B cell (primary cell): Measurements from ENCODE around the gene HPX. TPM values are rescaled to one million over a fixed set of nuclear protein-coding genes. Genes with fewer than 3 reads are reported as not detected.

Experiments
- ATAC-seq: fragments of 200-7000 bp; cut with Tn5 transposase; one replicate; pipeline ENCODE4 v1.10.0; 2021; ENCODE audit warnings: low read depth, mild to moderate bottlenecking, moderate number of reproducible peaks, moderate library complexity
- CTCF ChIA-PET: fragments of 350-600 bp; sonication (Branson Sonifier 250); formaldehyde crosslinking; loops from one replicate; lab custom pipeline; 2021; ENCODE audit warnings: antibody characterized with exemption, inconsistent platforms; lab: Charles Lee
- POLR2A ChIA-PET: fragments of 350-600 bp; sonication (Branson Sonifier 250); formaldehyde crosslinking; loops from one replicate; lab custom pipeline; 2021; ENCODE audit warnings: antibody characterized with exemption; lab: Charles Lee
- DNase-seq: peaks from one replicate; pipeline ENCODE4 v3.0.0; 2013
- H2AFZ ChIP-seq: 2 replicates; pipeline ENCODE4 v1.6.1; 2012; ENCODE audit warnings: mild to moderate bottlenecking, low read depth, low read length; ENCODE audit not compliant: insufficient read depth, poor library complexity, severe bottlenecking
- H3K27ac ChIP-seq, 2 donors: 1 replicate in 1 of 2; 2 replicates in 1 of 2; pipeline ENCODE4 v1.5.1; 2012 to 2013; ENCODE audit warnings: low read length in 2 of 2, mild to moderate bottlenecking in 2 of 2, moderate library complexity in 1 of 2
- H3K27me3 ChIP-seq, 4 experiments: fragments of 200-600 bp in 1 of 4; sonication (generic) in 1 of 4; replicated peaks in 1 of 4; 1 replicate in 2 of 4; 2 replicates in 2 of 4; pipeline versions ENCODE4 v1.6.1 to v1.7.0; 2013 to 2016; ENCODE audit warnings: low read length in 3 of 4, mild to moderate bottlenecking in 2 of 4, mixed read lengths in 1 of 4, moderate library complexity in 1 of 4; ENCODE audit not compliant: insufficient read depth in 4 of 4, control insufficient read depth in 3 of 4; ENCODE audit errors: control extremely low read depth in 1 of 4
- H3K36me3 ChIP-seq, 2 experiments: replicated peaks in 1 of 2; 1 replicate in 1 of 2; 2 replicates in 1 of 2; pipeline versions ENCODE4 v1.6.1 to v1.7.1; 2013; ENCODE audit warnings: low read length in 1 of 2; ENCODE audit not compliant: insufficient read depth in 2 of 2, control insufficient read depth in 1 of 2; ENCODE audit errors: control extremely low read depth in 1 of 2, extremely low read depth in 1 of 2
- H3K4me1 ChIP-seq, 2 donors: fragments of 200-600 bp in 1 of 2; sonication (generic) in 1 of 2; 1 replicate in 1 of 2; 2 replicates in 1 of 2; pipeline versions ENCODE4 v1.5.1 to v1.6.1; 2013 to 2017; ENCODE audit warnings: low read length in 2 of 2; ENCODE audit not compliant: control insufficient read depth in 2 of 2, insufficient read depth in 2 of 2
- H3K4me2 ChIP-seq: replicated peaks from 2 replicates; pipeline ENCODE3; 2012; ENCODE audit warnings: mild to moderate bottlenecking, low read depth, low read length; ENCODE audit not compliant: poor library complexity, severe bottlenecking
- H3K4me3 ChIP-seq, 5 experiments: fragments of 200-600 bp in 1 of 5; sonication (generic) in 1 of 5; 1 replicate in 3 of 5; 2 replicates in 2 of 5; pipeline versions ENCODE4 v1.5.1 to v1.7.0; 2011 to 2016; ENCODE audit warnings: low read length in 4 of 5, mild to moderate bottlenecking in 4 of 5, low read depth in 2 of 5, control low read depth in 1 of 5, moderate library complexity in 1 of 5; ENCODE audit not compliant: insufficient read depth in 1 of 5; ENCODE audit errors: control extremely low read depth in 1 of 5, extremely low read depth in 1 of 5
- H3K79me2 ChIP-seq: fragments of 200-600 bp; sonication (generic); one replicate; pipeline ENCODE4 v1.6.0; 2016; ENCODE audit warnings: low read length; ENCODE audit not compliant: control insufficient read depth, insufficient read depth
- H3K9ac ChIP-seq: fragments of 200-600 bp; sonication (generic); 2 replicates; pipeline ENCODE4 v1.6.1; 2017; ENCODE audit warnings: mild to moderate bottlenecking, low read length, moderate library complexity
- H3K9me3 ChIP-seq, 3 donors: one replicate each; pipeline versions ENCODE4 v1.6.1 to v1.7.1; 2013; ENCODE audit warnings: low read length in 2 of 3; ENCODE audit not compliant: control insufficient read depth in 2 of 3, insufficient read depth in 1 of 3; ENCODE audit errors: control extremely low read depth in 1 of 3
- H4K20me1 ChIP-seq: 2 replicates; pipeline ENCODE4 v1.6.0; 2012; ENCODE audit warnings: mild to moderate bottlenecking, low read length; ENCODE audit not compliant: insufficient read depth, control insufficient read depth, poor library complexity, severe bottlenecking
- H3K27ac Mint-ChIP-seq: one replicate; pipeline ENCODE4 v1.8.0; 2021; ENCODE audit warnings: mixed read lengths
- H3K27me3 Mint-ChIP-seq: one replicate; pipeline ENCODE4 v1.8.0; 2021; ENCODE audit warnings: mixed read lengths
- H3K4me1 Mint-ChIP-seq: one replicate; pipeline ENCODE4 v1.8.0; 2021; ENCODE audit warnings: mixed read lengths
- H3K4me3 Mint-ChIP-seq: one replicate; pipeline ENCODE4 v1.8.0; 2021; ENCODE audit warnings: mixed read lengths
- H3K9me3 Mint-ChIP-seq: one replicate; pipeline ENCODE4 v1.8.0; 2022; ENCODE audit warnings: mixed read lengths; ENCODE audit not compliant: insufficient read depth
- CTCF ChIP-seq: fragments of 200-600 bp; IDR thresholded peaks from one replicate; pipeline ENCODE4 v1.8.0; 2022; ENCODE audit warnings: antibody characterized with exemption, mild to moderate bottlenecking
- EZH2 ChIP-seq: IDR thresholded peaks from 2 replicates; pipeline ENCODE4 v1.6.1; 2012; ENCODE audit warnings: borderline replicate concordance, low read depth, mild to moderate bottlenecking, moderate library complexity, low read length; ENCODE audit not compliant: insufficient read depth, poor library complexity, severe bottlenecking
- WGBS: methylation state at CpG from one replicate; pipeline ENCODE4 v1.1.5; 2013; ENCODE audit warnings: missing lambda C conversion rate; ENCODE audit not compliant: insufficient coverage; 5-methylcytosine and 5-hydroxymethylcytosine counted together
- intact Hi-C: fragments of 100-400 bp; cut with micrococcal nuclease; formaldehyde crosslinking; loops from one replicate; pipeline ENCODE4 v1.10.0; 2022
- polyA plus RNA-seq: library from polyadenylated mRNA; depleted of rRNA; stranded (reverse); fragments of >200 nt; gene quantifications from 2 replicates; pipeline ENCODE4 v1.2.3, GENCODE V29; 2012
- total RNA-seq, 2 donors: library from RNA; stranded (reverse); fragments of 120-200 nt in 1 of 2; gene quantifications; 1 replicate in 1 of 2; 2 replicates in 1 of 2; pipeline versions ENCODE4 v1.2.3 to v1.2.4, GENCODE V29; 2013 to 2022

Gene HPX
- total and polyA plus RNA-seq, 2 donors (not counting 1 experiment from before 2014, with no cell fraction given): 0.64 to 1.1 TPM

GRCh38 chr11:6433998-6434660 is 6.7 kb downstream of the HPX start:
- intact Hi-C loops: no loop called here
- no peak overlapping the region for H3K4me3 ChIP-seq
- peaks cover 16 to 23% of the 10 kb centered on the region in 2 donors for H3K4me1 ChIP-seq
- ChIA-PET POLR2A (no interaction called here), CTCF (interaction anchor here (1.7 to 2.6 kb wide), 3 partner anchors 9 to 55 kb away, joined by 8 to 12 read pairs (median 9); no protein-coding TSS in a partner anchor)
- no peak overlapping the region for H3K9ac ChIP-seq
- H3K79me2 ChIP-seq: no peaks in the 10 kb centered on the region
- TF ChIP-seq EZH2 (no peak), CTCF (no peak)
- H3K9me3 ChIP-seq: no peaks in the 10 kb centered on the region
- H3K4me3 Mint-ChIP-seq: no peak overlapping the region
- no peak for DNase-seq
- no peak overlapping the region for H3K4me2 ChIP-seq
- no peaks in the 10 kb centered on the region for H3K9me3 Mint-ChIP-seq
- no CpG with 5 or more reads among the region's 5 CpGs for WGBS
- H3K27ac Mint-ChIP-seq: no peak overlapping the region
- H4K20me1 ChIP-seq: no peaks in the 10 kb centered on the region
- H3K27me3 ChIP-seq: no peaks in the 10 kb centered on the region
- no peaks in the 10 kb centered on the region for H3K27me3 Mint-ChIP-seq
- no peak overlapping the region for H2AFZ ChIP-seq
- peaks cover 12% of the 10 kb centered on the region for H3K4me1 Mint-ChIP-seq
- H3K27ac ChIP-seq: no peak overlapping the region
- ATAC-seq: no peak
- no peaks in the 10 kb centered on the region for H3K36me3 ChIP-seq

- no peak overlapping the region for H3K4me2 ChIP-seq
- H3K27ac Mint-ChIP-seq: no peak overlapping the region
- 91% methylated on average over 3 of the region's 3 CpGs for WGBS
Observed at GRCh38 chr11:6431861-6432260, 8.9 kb downstream of the HPX start.

More at GRCh38 chr11:6431861-6432260, 8.9 kb downstream of the HPX start:
- ATAC-seq (no peak), DNase-seq (no peak)
- no peaks in the 10 kb centered on the region for H3K36me3 ChIP-seq
- no peaks in the 10 kb centered on the region for H3K27me3 ChIP-seq
- POLR2A ChIA-PET: no interaction called here
- intact Hi-C loops: no loop called here
- H3K27me3 Mint-ChIP-seq: no peaks in the 10 kb centered on the region
- no peak overlapping the region for H3K4me3 ChIP-seq
- H3K27ac ChIP-seq: no peak overlapping the region
- H2AFZ ChIP-seq: no peak overlapping the region
- H4K20me1 ChIP-seq: no peaks in the 10 kb centered on the region
- no peaks in the 10 kb centered on the region for H3K9me3 ChIP-seq
- peaks cover 7 to 11% of the 10 kb centered on the region in 2 donors for H3K4me1 ChIP-seq
- H3K9ac ChIP-seq: no peak overlapping the region
- CTCF ChIA-PET: interaction anchor here (3.2 kb wide), 1 partner anchor 53 kb away, joined by 17 read pairs; no protein-coding TSS in a partner anchor
- no peak overlapping the region for H3K4me3 Mint-ChIP-seq
- H3K79me2 ChIP-seq: no peaks in the 10 kb centered on the region
- TF ChIP-seq CTCF: no peak
- H3K9me3 Mint-ChIP-seq: no peaks in the 10 kb centered on the region
- peaks cover 12% of the 10 kb centered on the region for H3K4me1 Mint-ChIP-seq
